ENCODE results near the gene CYFIP2.

CYFIP2 gene

GRCh38 chr5:157248821-157249470, 17.0 kb upstream of the CYFIP2 start (continued):
- no peak for TF ChIP-seq ZNF26 (tag by site-specific recombination; IDR thresholded peaks at IDR 0.05)

- Histone ChIP-seq H3K27ac (ENCODE audit: extremely low read depth, low read depth, low read length) (no peak overlapping the region), H3K4me1 (ENCODE audit: control insufficient read depth, insufficient read depth, low read length) (no peaks in the 10 kb centered on the region), H3K4me3 (ENCODE audit: low read depth, low read length) (no peak overlapping the region), H3K9me3 (ENCODE audit: control insufficient read depth, insufficient read depth, low read depth, low read length) (no peaks in the 10 kb centered on the region), H3K36me3 (ENCODE audit: control insufficient read depth in 2 of 2, insufficient read depth in 1 of 2, low read length in 2 of 2) (no peaks in the 10 kb centered on the region)
- TF ChIP-seq ZNF274 (IDR thresholded peaks at IDR 0.05; ENCODE audit: low read length) (no peak), ZNF274 (tag by site-specific recombination; IDR thresholded peaks at IDR 0.05; ENCODE audit: borderline replicate concordance) (no peak), ZNF157 (tag by site-specific recombination; IDR thresholded peaks at IDR 0.05) (no peak), ZNF561 (tag by site-specific recombination; IDR thresholded peaks at IDR 0.05; ENCODE audit: borderline replicate concordance) (no peak), ZNF623 (tag by site-specific recombination; IDR thresholded peaks at IDR 0.05) (no peak), KLF9 (tag by site-specific recombination; IDR thresholded peaks at IDR 0.05; ENCODE audit: low read depth) (no peak), RBAK (tag by site-specific recombination; IDR thresholded peaks at IDR 0.05) (no peak), ZBTB6 (tag by site-specific recombination; IDR thresholded peaks at IDR 0.05) (no peak), ZNF138 (tag by site-specific recombination; IDR thresholded peaks at IDR 0.05; ENCODE audit: borderline replicate concordance) (no peak), BCL6B (tag by site-specific recombination; IDR thresholded peaks at IDR 0.05) (no peak), KLF7 (tag by site-specific recombination; IDR thresholded peaks at IDR 0.05; ENCODE audit: borderline replicate concordance) (no peak), ZNF391 (tag by site-specific recombination; IDR thresholded peaks at IDR 0.05; ENCODE audit: borderline replicate concordance, low read depth) (no peak), IKZF3 (tag by site-specific recombination; IDR thresholded peaks at IDR 0.05) (no peak), ZNF24 (tag by site-specific recombination; IDR thresholded peaks at IDR 0.05) (no peak), OSR2 (tag by site-specific recombination; IDR thresholded peaks at IDR 0.05) (no peak), ZNF341 (tag by site-specific recombination; IDR thresholded peaks at IDR 0.05; ENCODE audit: low read depth) (no peak), ZNF473 (tag by site-specific recombination; IDR thresholded peaks at IDR 0.05) (no peak), ZNF146 (tag by site-specific recombination; IDR thresholded peaks at IDR 0.05) (no peak), ZNF518A (tag by site-specific recombination; conservative IDR thresholded peaks at IDR 0.05; ENCODE audit: low read depth) (no peak), ZNF785 (tag by site-specific recombination; IDR thresholded peaks at IDR 0.05) (no peak), ZNF704 (tag by site-specific recombination; IDR thresholded peaks at IDR 0.05) (no peak)
- ChIA-PET CTCF (interaction anchor here (0.6 to 3.1 kb wide), 34 partner anchors 8 to 985 kb away, joined by 3 to 35 read pairs (median 4); partner anchors contain the start of genes HAVCR2, LSM11 and MED7), POLR2A (no interaction called here)
Observed at GRCh38 chr5:157252711-157253465, 13.0 kb upstream of the CYFIP2 start.
